ENCODE results near the gene LRRC23. TPM values are rescaled to one million over a fixed set of nuclear protein-coding genes. Genes with fewer than 3 reads are reported as not detected.
A peak's percentile ranks its signal among the peaks of the same experiment; 100 is the strongest.

LRRC23 gene
- total and polyA plus RNA-seq, 9 of the 15 experiments (the other 6 are each of a cell fraction or from before 2014, with no cell fraction given) = 2.2 to 7.0 (median 3.0) TPM

DNA sequence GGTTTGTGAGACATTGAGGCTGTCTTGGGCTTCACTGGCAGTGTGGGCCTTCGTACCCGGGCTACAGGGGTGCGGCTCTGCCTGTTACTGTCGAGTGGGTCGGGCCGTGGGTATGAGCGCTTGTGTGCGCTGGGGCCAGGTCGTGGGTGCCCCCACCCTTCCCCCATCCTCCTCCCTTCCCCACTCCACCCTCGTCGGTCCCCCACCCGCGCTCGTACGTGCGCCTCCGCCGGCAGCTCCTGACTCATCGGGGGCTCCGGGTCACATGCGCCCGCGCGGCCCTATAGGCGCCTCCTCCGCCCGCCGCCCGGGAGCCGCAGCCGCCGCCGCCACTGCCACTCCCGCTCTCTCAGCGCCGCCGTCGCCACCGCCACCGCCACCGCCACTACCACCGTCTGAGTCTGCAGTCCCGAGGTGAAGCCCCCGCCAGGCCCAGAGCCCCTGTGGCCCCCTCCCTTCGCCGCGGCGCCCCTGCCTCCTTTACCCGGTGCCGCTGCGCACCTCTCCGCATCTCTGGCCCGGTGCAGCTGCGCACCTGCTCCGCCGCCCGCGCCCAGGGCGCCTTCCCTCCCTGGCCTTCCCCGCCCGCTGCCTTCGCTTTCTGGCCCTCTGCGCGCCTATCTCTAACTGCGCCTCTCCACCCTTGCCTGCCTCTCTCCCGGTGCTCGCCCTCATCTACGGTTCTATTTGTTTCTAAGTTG, 9.8 kb downstream of the LRRC23 start, which contains the start of gene ENO2 (continued):
- TF ChIP-seq ATF1 (CRISPR knock-in tag; IDR thresholded peaks at IDR 0.05) (no peak), ATF1 (tag; IDR thresholded peaks at IDR 0.05) (no peak), GTF2A2 (tag; IDR thresholded peaks at IDR 0.05) (no peak), NR2C2 (CRISPR knock-in tag; IDR thresholded peaks at IDR 0.05) (no peak), NR2C2 (tag; IDR thresholded peaks at IDR 0.05) (no peak), FOSL1 (tag; conservative IDR thresholded peaks at IDR 0.05) (peak; percentile 70), ZNF707 (CRISPR knock-in tag; conservative IDR thresholded peaks at IDR 0.05) (no peak), PHF21A (IDR thresholded peaks at IDR 0.05; ENCODE audit: borderline replicate concordance, low read depth) (no peak), HEY1 (CRISPR knock-in tag; IDR thresholded peaks at IDR 0.05; ENCODE audit: borderline replicate concordance) (no peak), ZNF23 (CRISPR knock-in tag; IDR thresholded peaks at IDR 0.05) (no peak), CAMTA2 (CRISPR knock-in tag; conservative IDR thresholded peaks at IDR 0.05) (no peak), SAP30 (IDR thresholded peaks at IDR 0.05; ENCODE audit: borderline replicate concordance, insufficient read depth, low read depth, low read length, poor library complexity, severe bottlenecking) (peak; percentile 19), PCBP1 (IDR thresholded peaks at IDR 0.05; ENCODE audit: low read depth, low read length, poor library complexity, severe bottlenecking) (no peak), ZEB2 (IDR thresholded peaks at IDR 0.05) (no peak), POLR2A (conservative IDR thresholded peaks at IDR 0.05) (no peak), NRF1 (conservative IDR thresholded peaks at IDR 0.05 in 1 of 2, IDR thresholded peaks at IDR 0.05 in 1 of 2) (peak; percentile 71 to 76), HDAC1 (IDR thresholded peaks at IDR 0.05) (no peak), KLF10 (CRISPR knock-in tag; IDR thresholded peaks at IDR 0.05) (no peak)
- TF ChIP-seq, protein P1, sequence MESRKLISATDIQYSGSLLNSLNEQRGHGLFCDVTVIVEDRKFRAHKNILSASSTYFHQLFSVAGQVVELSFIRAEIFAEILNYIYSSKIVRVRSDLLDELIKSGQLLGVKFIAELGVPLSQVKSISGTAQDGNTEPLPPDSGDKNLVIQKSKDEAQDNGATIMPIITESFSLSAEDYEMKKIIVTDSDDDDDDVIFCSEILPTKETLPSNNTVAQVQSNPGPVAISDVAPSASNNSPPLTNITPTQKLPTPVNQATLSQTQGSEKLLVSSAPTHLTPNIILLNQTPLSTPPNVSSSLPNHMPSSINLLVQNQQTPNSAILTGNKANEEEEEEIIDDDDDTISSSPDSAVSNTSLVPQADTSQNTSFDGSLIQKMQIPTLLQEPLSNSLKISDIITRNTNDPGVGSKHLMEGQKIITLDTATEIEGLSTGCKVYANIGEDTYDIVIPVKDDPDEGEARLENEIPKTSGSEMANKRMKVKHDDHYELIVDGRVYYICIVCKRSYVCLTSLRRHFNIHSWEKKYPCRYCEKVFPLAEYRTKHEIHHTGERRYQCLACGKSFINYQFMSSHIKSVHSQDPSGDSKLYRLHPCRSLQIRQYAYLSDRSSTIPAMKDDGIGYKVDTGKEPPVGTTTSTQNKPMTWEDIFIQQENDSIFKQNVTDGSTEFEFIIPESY (CRISPR knock-in tag; IDR thresholded peaks at IDR 0.05) = peak; percentile 68
- TF ChIP-seq, protein P2, sequence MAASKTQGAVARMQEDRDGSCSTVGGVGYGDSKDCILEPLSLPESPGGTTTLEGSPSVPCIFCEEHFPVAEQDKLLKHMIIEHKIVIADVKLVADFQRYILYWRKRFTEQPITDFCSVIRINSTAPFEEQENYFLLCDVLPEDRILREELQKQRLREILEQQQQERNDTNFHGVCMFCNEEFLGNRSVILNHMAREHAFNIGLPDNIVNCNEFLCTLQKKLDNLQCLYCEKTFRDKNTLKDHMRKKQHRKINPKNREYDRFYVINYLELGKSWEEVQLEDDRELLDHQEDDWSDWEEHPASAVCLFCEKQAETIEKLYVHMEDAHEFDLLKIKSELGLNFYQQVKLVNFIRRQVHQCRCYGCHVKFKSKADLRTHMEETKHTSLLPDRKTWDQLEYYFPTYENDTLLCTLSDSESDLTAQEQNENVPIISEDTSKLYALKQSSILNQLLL (CRISPR knock-in tag; IDR thresholded peaks at IDR 0.05; ENCODE audit: borderline replicate concordance) = no peak
- TF ChIP-seq, protein P3, sequence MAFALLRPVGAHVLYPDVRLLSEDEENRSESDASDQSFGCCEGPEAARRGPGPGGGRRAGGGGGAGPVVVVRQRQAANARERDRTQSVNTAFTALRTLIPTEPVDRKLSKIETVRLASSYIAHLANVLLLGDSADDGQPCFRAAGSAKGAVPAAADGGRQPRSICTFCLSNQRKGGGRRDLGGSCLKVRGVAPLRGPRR (CRISPR knock-in tag; IDR thresholded peaks at IDR 0.05) = no peak
- TF ChIP-seq, protein P4, sequence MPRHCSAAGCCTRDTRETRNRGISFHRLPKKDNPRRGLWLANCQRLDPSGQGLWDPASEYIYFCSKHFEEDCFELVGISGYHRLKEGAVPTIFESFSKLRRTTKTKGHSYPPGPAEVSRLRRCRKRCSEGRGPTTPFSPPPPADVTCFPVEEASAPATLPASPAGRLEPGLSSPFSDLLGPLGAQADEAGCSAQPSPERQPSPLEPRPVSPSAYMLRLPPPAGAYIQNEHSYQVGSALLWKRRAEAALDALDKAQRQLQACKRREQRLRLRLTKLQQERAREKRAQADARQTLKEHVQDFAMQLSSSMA (CRISPR knock-in tag; IDR thresholded peaks at IDR 0.05) = no peak
- TF ChIP-seq, protein P5, sequence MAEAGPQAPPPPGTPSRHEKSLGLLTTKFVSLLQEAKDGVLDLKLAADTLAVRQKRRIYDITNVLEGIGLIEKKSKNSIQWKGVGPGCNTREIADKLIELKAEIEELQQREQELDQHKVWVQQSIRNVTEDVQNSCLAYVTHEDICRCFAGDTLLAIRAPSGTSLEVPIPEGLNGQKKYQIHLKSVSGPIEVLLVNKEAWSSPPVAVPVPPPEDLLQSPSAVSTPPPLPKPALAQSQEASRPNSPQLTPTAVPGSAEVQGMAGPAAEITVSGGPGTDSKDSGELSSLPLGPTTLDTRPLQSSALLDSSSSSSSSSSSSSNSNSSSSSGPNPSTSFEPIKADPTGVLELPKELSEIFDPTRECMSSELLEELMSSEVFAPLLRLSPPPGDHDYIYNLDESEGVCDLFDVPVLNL (CRISPR knock-in tag; IDR thresholded peaks at IDR 0.05; ENCODE audit: low read depth) = no peak
- TF ChIP-seq, protein P6, sequence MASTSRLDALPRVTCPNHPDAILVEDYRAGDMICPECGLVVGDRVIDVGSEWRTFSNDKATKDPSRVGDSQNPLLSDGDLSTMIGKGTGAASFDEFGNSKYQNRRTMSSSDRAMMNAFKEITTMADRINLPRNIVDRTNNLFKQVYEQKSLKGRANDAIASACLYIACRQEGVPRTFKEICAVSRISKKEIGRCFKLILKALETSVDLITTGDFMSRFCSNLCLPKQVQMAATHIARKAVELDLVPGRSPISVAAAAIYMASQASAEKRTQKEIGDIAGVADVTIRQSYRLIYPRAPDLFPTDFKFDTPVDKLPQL (IDR thresholded peaks at IDR 0.05; ENCODE audit: extremely low read depth, insufficient read length) = no peak
